ENCODE measurements around the gene LRCH3.

- TF ChIP-seq EZH2 (IDR thresholded peaks at IDR 0.05; ENCODE audit: insufficient read depth, poor library complexity, severe bottlenecking) (no peak), EZH2phosphoT487 (IDR thresholded peaks at IDR 0.05; ENCODE audit: insufficient read depth, low read depth) (no peak)
These were observed 50.7 kb downstream of the LRCH3 start for GRCh38 chr3:197841789-197842188.
